ENCODE data around the gene FIS1.
A peak's percentile ranks its signal among the peaks of the same experiment; 100 is the strongest.
"Not testable (repeated sequence)": the region's sequence is repeated elsewhere in the genome, so short reads cannot be mapped to it uniquely, and the experiment has no call there.

FIS1 gene

GRCh38 chr7:101200862-101201599, 43.9 kb downstream of the FIS1 start, which contains the start of gene MOGAT3:
MOGAT3 (minus strand) TSS chr7:101201036; CDS start chr7:101200854, 182 bp downstream.
- Histone ChIP-seq H3K4me1 (ENCODE audit: control extremely low read depth in 1 of 4, control insufficient read depth in 4 of 4, insufficient read depth in 4 of 4, low read length in 3 of 4) (peaks cover 0 to 8% (median 6%) of the 10 kb centered on the region in 4 experiments), H3K9me3 (ENCODE audit: control extremely low read depth in 1 of 5, control insufficient read depth in 4 of 5, insufficient read depth in 2 of 5, low read depth in 1 of 5, low read length in 4 of 5) (no peaks in the 10 kb centered on the region), H3K27ac (ENCODE audit: insufficient read depth in 1 of 2, low read depth in 1 of 2, low read length in 2 of 2, poor library complexity in 1 of 2, severe bottlenecking in 2 of 2) (no peak within 1 kb of the TSS), H3K27me3 (replicated peaks in 2 of 5; ENCODE audit: control insufficient read depth in 4 of 5, insufficient read depth in 5 of 5, low read length in 4 of 5) (peaks cover 0 to 64% (median 22%) of the 10 kb centered on the region in 5 experiments), H3K4me3 (ENCODE audit: control insufficient read depth in 1 of 7, extremely low read depth in 1 of 7, insufficient read depth in 4 of 7, low read depth in 2 of 7, low read length in 6 of 7) (peak within 1 kb of the TSS in 4 of 7 experiments; percentile 29 to 60 (median 40)), H3K36me3 (ENCODE audit: control insufficient read depth in 4 of 4, insufficient read depth in 4 of 4, low read length in 3 of 4) (peaks cover 0 to 4% (median 2%) of the 10 kb centered on the region in 4 experiments)
- POLR2A ChIA-PET, result interaction anchor here (0.7 kb wide), 1 partner anchor 198 kb away, joined by 4 read pairs; no protein-coding TSS in a partner anchor
- 39% methylated on average over 13 of the region's 21 CpGs for WGBS (ENCODE audit: insufficient coverage)
- DNase-seq, result no peak
- CTCF ChIA-PET, result interaction anchor here (1.0 to 1.3 kb wide), 2 partner anchors 13 to 82 kb away, joined by 3 to 4 read pairs; no protein-coding TSS in a partner anchor

DNA sequence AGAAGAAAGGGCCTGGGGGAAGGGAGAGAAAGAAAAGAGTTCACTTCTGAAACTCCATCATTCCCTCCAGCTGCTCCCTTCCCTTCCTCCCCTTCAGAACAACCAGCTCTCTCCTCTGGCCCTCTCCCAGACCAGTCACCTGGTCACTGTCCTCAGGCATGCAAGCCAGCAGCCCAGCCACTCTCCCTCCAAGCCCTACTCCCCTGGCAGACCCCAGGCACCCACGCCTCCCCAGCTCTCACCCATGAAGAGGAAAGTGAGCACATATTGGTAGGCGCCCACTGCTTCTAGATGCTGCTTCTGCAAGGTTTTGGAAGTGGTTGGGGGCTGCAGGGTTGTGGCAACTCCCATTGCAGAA, 44.4 kb downstream of the FIS1 start:
- Histone ChIP-seq H3K27me3 (replicated peaks in 2 of 5; ENCODE audit: control insufficient read depth in 4 of 5, insufficient read depth in 5 of 5, low read length in 4 of 5) (peaks cover 0 to 64% (median 22%) of the 10 kb centered on the region in 5 experiments), H3K4me3 (ENCODE audit: control insufficient read depth in 1 of 7, extremely low read depth in 1 of 7, insufficient read depth in 4 of 7, low read depth in 2 of 7, low read length in 6 of 7) (no peak overlapping the region), H3K4me1 (ENCODE audit: control extremely low read depth in 1 of 4, control insufficient read depth in 4 of 4, insufficient read depth in 4 of 4, low read length in 3 of 4) (peaks cover 0 to 8% (median 6%) of the 10 kb centered on the region in 4 experiments), H3K9me3 (ENCODE audit: control extremely low read depth in 1 of 5, control insufficient read depth in 4 of 5, insufficient read depth in 2 of 5, low read depth in 1 of 5, low read length in 4 of 5) (no peaks in the 10 kb centered on the region), H3K36me3 (ENCODE audit: control insufficient read depth in 4 of 4, insufficient read depth in 4 of 4, low read length in 3 of 4) (no peaks in the 10 kb centered on the region), H3K27ac (ENCODE audit: insufficient read depth in 1 of 2, low read depth in 1 of 2, low read length in 2 of 2, poor library complexity in 1 of 2, severe bottlenecking in 2 of 2) (no peak overlapping the region)
- ChIA-PET CTCF (interaction anchor here (0.6 to 1.3 kb wide), 4 partner anchors 12 to 367 kb away, joined by 3 to 4 read pairs (median 4); no protein-coding TSS in a partner anchor), POLR2A (no interaction called here)
- 80% methylated on average over 1 of the region's 2 CpGs for WGBS (ENCODE audit: insufficient coverage)
- no peak for DNase-seq

DNA sequence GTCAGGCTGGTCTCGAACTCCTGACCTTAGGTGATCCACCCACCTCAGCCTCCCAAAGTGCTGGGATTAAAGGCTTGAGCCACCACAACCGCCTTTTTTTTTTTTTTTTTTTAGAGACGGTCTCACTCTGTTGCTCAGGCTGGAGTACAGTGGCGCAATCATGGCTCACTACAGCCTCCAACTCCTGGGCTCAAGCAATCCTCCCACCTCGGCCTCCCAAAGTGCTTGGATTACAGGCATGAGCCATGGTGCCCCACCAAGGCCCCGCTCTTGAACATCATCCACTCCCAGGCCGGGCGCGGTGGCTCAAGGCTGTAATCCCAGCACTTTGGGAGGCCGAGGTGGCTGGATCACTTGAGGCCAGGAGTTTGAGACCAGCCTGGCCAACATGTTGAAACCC, 45.4 kb downstream of the FIS1 start:
- POLR2A ChIA-PET; H3K4me1 ChIP-seq (ENCODE audit: control extremely low read depth in 1 of 4, control insufficient read depth in 4 of 4, insufficient read depth in 4 of 4, low read length in 3 of 4); H3K36me3 ChIP-seq (ENCODE audit: control insufficient read depth in 4 of 4, insufficient read depth in 4 of 4, low read length in 3 of 4); DNase-seq; H3K27ac ChIP-seq (ENCODE audit: insufficient read depth in 1 of 2, low read depth in 1 of 2, low read length in 2 of 2, poor library complexity in 1 of 2, severe bottlenecking in 2 of 2); H3K4me3 ChIP-seq (ENCODE audit: control insufficient read depth in 1 of 7, extremely low read depth in 1 of 7, insufficient read depth in 4 of 7, low read depth in 2 of 7, low read length in 6 of 7); H3K9me3 ChIP-seq (ENCODE audit: control extremely low read depth in 1 of 5, control insufficient read depth in 4 of 5, insufficient read depth in 2 of 5, low read depth in 1 of 5, low read length in 4 of 5): not testable (repeated sequence)
- CTCF ChIA-PET, result interaction anchor here (0.7 to 1.3 kb wide), 4 partner anchors 14 to 305 kb away, joined by 3 to 4 read pairs (median 4); no protein-coding TSS in a partner anchor
- peaks cover 0 to 62% (median 22%) of the 10 kb centered on the region in 5 experiments for H3K27me3 ChIP-seq (replicated peaks in 2 of 5; ENCODE audit: control insufficient read depth in 4 of 5, insufficient read depth in 5 of 5, low read length in 4 of 5)
- 94% methylated on average over 10 of the region's 10 CpGs for WGBS (ENCODE audit: insufficient coverage)

DNA sequence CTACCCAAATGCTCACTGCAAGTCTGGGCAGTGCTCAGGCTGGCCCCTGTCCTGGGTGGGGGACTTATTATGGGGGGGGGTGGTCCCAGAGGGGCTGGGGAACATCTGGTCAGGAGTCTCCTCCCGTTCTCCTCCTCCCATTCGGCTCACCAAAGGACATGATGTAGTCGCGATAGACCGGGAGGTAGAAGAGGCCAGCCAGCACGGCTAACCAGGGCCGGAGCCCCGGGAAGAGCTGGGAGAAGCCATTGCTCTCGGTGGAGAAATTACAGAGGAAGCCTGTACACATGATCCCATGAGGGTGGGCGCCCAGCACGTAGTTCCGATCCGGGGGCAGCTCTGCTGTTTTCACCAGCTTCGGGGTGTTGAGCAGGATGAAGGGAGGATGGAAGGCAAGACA, 46.4 kb downstream of the FIS1 start:
- Histone ChIP-seq H3K4me3 (ENCODE audit: control insufficient read depth in 1 of 7, extremely low read depth in 1 of 7, insufficient read depth in 4 of 7, low read depth in 2 of 7, low read length in 6 of 7) (no peak overlapping the region), H3K9me3 (ENCODE audit: control extremely low read depth in 1 of 5, control insufficient read depth in 4 of 5, insufficient read depth in 2 of 5, low read depth in 1 of 5, low read length in 4 of 5) (no peaks in the 10 kb centered on the region), H3K36me3 (ENCODE audit: control insufficient read depth in 4 of 4, insufficient read depth in 4 of 4, low read length in 3 of 4) (no peaks in the 10 kb centered on the region), H3K27ac (ENCODE audit: insufficient read depth in 1 of 2, low read depth in 1 of 2, low read length in 2 of 2, poor library complexity in 1 of 2, severe bottlenecking in 2 of 2) (no peak overlapping the region), H3K27me3 (replicated peaks in 2 of 5; ENCODE audit: control insufficient read depth in 4 of 5, insufficient read depth in 5 of 5, low read length in 4 of 5) (peaks cover 0 to 51% (median 20%) of the 10 kb centered on the region in 5 experiments), H3K4me1 (ENCODE audit: control extremely low read depth in 1 of 4, control insufficient read depth in 4 of 4, insufficient read depth in 4 of 4, low read length in 3 of 4) (peaks cover 0 to 8% (median 6%) of the 10 kb centered on the region in 4 experiments)
- 77% methylated on average over 10 of the region's 14 CpGs for WGBS (ENCODE audit: insufficient coverage)
- no peak for DNase-seq
- CTCF ChIA-PET, result interaction anchor here (0.9 to 1.3 kb wide), 2 partner anchors 54 to 83 kb away, joined by 3 to 4 read pairs; no protein-coding TSS in a partner anchor
- POLR2A ChIA-PET, result no interaction called here

DNA sequence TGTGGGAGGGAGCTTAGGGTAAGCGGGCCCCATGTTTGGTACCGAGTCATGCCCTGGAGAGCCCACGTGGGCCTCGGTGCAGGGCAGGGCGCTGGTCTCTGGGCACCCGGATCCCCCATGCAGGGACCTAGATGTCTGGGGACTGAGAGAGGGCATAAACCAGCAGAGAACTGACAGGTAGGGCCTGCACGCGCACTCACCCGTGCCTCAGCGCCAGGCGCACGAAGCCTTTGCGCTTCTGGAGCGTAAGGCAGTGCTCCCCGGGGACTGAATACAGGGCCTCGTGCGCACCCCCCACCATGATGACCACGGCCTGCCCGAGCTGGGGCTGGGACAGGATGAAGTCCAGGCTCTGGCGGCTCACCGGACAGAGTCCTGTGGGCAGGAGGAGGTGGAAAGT, 46.9 kb downstream of the FIS1 start:
- CTCF ChIA-PET, result interaction anchor here (1.3 kb wide), 1 partner anchor 54 kb away, joined by 4 read pairs; no protein-coding TSS in a partner anchor
- 72% methylated on average over 17 of the region's 21 CpGs for WGBS (ENCODE audit: insufficient coverage)
- Histone ChIP-seq H3K27ac (ENCODE audit: insufficient read depth in 1 of 2, low read depth in 1 of 2, low read length in 2 of 2, poor library complexity in 1 of 2, severe bottlenecking in 2 of 2) (no peak overlapping the region), H3K4me1 (ENCODE audit: control extremely low read depth in 1 of 4, control insufficient read depth in 4 of 4, insufficient read depth in 4 of 4, low read length in 3 of 4) (peaks cover 0 to 8% (median 6%) of the 10 kb centered on the region in 4 experiments), H3K9me3 (ENCODE audit: control extremely low read depth in 1 of 5, control insufficient read depth in 4 of 5, insufficient read depth in 2 of 5, low read depth in 1 of 5, low read length in 4 of 5) (no peaks in the 10 kb centered on the region), H3K27me3 (replicated peaks in 2 of 5; ENCODE audit: control insufficient read depth in 4 of 5, insufficient read depth in 5 of 5, low read length in 4 of 5) (peaks cover 0 to 47% (median 19%) of the 10 kb centered on the region in 5 experiments), H3K4me3 (ENCODE audit: control insufficient read depth in 1 of 7, extremely low read depth in 1 of 7, insufficient read depth in 4 of 7, low read depth in 2 of 7, low read length in 6 of 7) (no peak overlapping the region), H3K36me3 (ENCODE audit: control insufficient read depth in 4 of 4, insufficient read depth in 4 of 4, low read length in 3 of 4) (no peaks in the 10 kb centered on the region)
- no peak for DNase-seq
- POLR2A ChIA-PET, result no interaction called here

DNA sequence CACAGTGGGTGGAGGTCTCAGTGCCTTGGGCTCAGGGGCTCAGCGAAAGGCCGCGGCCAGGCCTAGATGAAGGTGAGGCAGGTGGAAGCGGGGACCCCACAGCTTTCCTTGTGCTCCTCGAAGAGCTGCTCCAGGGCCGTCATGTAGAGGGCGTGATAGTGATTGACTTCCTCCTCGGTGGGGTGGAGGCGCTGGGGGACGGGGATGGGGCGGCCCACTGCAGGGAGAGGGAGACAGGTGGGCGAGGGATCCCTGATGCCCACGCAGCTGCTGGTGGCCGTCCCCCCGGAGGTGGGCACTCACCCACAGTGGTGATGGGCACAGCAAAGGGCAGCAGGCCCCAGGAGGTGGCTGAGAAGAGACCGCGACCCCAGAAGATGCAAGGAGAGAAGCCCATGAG, 49.0 kb downstream of the FIS1 start:
- WGBS (ENCODE audit: insufficient coverage), result 91% methylated on average over 15 of the region's 17 CpGs
- no peak overlapping the region for H3K4me3 ChIP-seq (ENCODE audit: control insufficient read depth in 1 of 7, extremely low read depth in 1 of 7, insufficient read depth in 4 of 7, low read depth in 2 of 7, low read length in 6 of 7)
- CTCF ChIA-PET, result interaction anchor here (1.0 to 7.8 kb wide), 4 partner anchors 8 to 89 kb away, joined by 3 to 76 read pairs (median 4); no protein-coding TSS in a partner anchor

More for the DNA sequence above, 49.0 kb downstream of the FIS1 start:
- no peaks in the 10 kb centered on the region for H3K4me1 ChIP-seq (ENCODE audit: control extremely low read depth in 1 of 4, control insufficient read depth in 4 of 4, insufficient read depth in 4 of 4, low read length in 3 of 4)
- peaks cover 0 to 25% (median 8%) of the 10 kb centered on the region in 5 experiments for H3K27me3 ChIP-seq (replicated peaks in 2 of 5; ENCODE audit: control insufficient read depth in 4 of 5, insufficient read depth in 5 of 5, low read length in 4 of 5)
- POLR2A ChIA-PET, result no interaction called here
- DNase-seq, result no peak
- no peaks in the 10 kb centered on the region for H3K36me3 ChIP-seq (ENCODE audit: control insufficient read depth in 4 of 4, insufficient read depth in 4 of 4, low read length in 3 of 4)
- no peaks in the 10 kb centered on the region for H3K9me3 ChIP-seq (ENCODE audit: control extremely low read depth in 1 of 5, control insufficient read depth in 4 of 5, insufficient read depth in 2 of 5, low read depth in 1 of 5, low read length in 4 of 5)
- no peak overlapping the region for H3K27ac ChIP-seq (ENCODE audit: insufficient read depth in 1 of 2, low read depth in 1 of 2, low read length in 2 of 2, poor library complexity in 1 of 2, severe bottlenecking in 2 of 2)
